Measurements from ENCODE around the gene OR4C5. TPM values are rescaled to one million over a fixed set of nuclear protein-coding genes. Genes with fewer than 3 reads are reported as not detected.
"Not testable (repeated sequence)": the region's sequence is repeated elsewhere in the genome, so short reads cannot be mapped to it uniquely, and the experiment has no call there.

Gene OR4C5
- total RNA-seq: not detected

- 91% methylated on average over 2 of the region's 2 CpGs for WGBS
- Histone ChIP-seq H3K27me3 (no peaks in the 10 kb centered on the region), H3K36me3 (no peaks in the 10 kb centered on the region), H3K4me1 (no peaks in the 10 kb centered on the region), H3K4me3 (no peak within 1 kb of the TSS), H3K27ac (replicated peaks in 1 of 4) (no peak within 1 kb of the TSS), H3K9me3 (no peaks in the 10 kb centered on the region)
- intact Hi-C loops (cut with DNase I): no loop called here
- DNase-seq (ENCODE audit: extremely low spot score): no peak
- TF ChIP-seq POLR2AphosphoS5 (IDR thresholded peaks at IDR 0.05): no peak
Measured at GRCh38 chr11:48366365-48366764, at the start of gene OR4C5. Gene OR4C5, minus strand, starts transcription at chr11:48366465. Its CDS starts 0 bp downstream, at chr11:48366465.

DNA sequence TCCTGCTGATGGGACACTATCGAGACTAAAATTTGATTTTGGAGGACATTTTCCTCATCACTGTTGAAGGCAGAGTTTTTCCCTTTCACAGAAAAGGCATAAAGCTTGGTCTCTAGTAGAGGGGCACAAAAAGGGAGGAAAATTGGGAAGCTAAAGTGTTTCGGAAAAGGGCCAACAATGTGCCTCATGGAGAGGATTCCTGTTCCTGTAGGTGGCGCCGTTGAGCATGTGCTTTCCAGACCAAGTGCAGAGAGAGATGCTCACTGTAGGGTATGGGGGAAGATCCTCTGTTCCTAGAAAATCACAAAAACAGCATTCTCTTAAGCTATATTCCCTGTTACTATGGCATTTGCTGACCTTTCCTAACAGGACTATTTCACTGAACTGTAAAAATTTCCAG is 18.4 kb upstream of the OR4C5 start:
- Histone ChIP-seq H3K36me3 (no peaks in the 10 kb centered on the region), H3K4me3 (no peak overlapping the region), H3K4me1 (no peaks in the 10 kb centered on the region), H3K27me3 (no peaks in the 10 kb centered on the region), H3K9me3 (peaks cover 0 to 32% (median 16%) of the 10 kb centered on the region in 4 donors), H3K27ac (replicated peaks in 1 of 4) (no peak overlapping the region)
- 51% methylated on average over 4 of the region's 4 CpGs for WGBS
- no peak for TF ChIP-seq CTCF (IDR thresholded peaks at IDR 0.05)
- no peak for TF ChIP-seq EP300 (IDR thresholded peaks at IDR 0.05)
- no peak for TF ChIP-seq POLR2AphosphoS5 (IDR thresholded peaks at IDR 0.05)
- TF ChIP-seq POLR2A (IDR thresholded peaks at IDR 0.05; ENCODE audit: low read depth): no peak
- intact Hi-C loops (cut with DNase I): no loop called here
- no peak for DNase-seq (ENCODE audit: extremely low spot score)

DNA sequence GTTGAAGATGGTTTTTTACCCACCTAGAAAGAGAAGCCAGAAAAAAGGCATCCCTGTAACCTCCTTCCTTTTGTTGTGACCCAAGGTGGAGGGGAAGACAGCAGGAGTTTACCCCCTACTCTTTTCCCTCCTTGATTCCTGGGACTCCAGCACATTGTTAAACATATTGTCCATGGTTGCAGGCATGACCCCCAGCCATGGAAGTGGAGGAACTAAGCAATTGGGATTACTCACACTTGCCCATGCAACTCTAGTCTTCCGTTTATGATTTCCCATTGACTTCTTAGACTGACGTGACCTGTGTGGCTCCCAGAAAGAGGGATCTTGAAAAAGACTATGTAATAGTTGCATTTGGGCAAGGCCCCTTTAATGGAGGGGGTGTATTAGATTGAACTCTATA is 17.9 kb upstream of the OR4C5 start:
- H3K4me1 ChIP-seq; H3K27ac ChIP-seq (replicated peaks in 1 of 4); DNase-seq (ENCODE audit: extremely low spot score); H3K4me3 ChIP-seq; H3K36me3 ChIP-seq; H3K27me3 ChIP-seq; intact Hi-C loops (cut with DNase I): not testable (repeated sequence)
- 56% methylated on average over 2 of the region's 2 CpGs for WGBS
- peaks cover 0 to 32% (median 16%) of the 10 kb centered on the region in 4 donors for H3K9me3 ChIP-seq

- H3K4me1 ChIP-seq; H3K4me3 ChIP-seq; H3K27me3 ChIP-seq; DNase-seq (ENCODE audit: extremely low spot score); H3K36me3 ChIP-seq; H3K9me3 ChIP-seq; intact Hi-C loops (cut with DNase I); H3K27ac ChIP-seq (replicated peaks in 1 of 4): not testable (repeated sequence)
- 56% methylated on average over 2 of the region's 2 CpGs for WGBS
Measured at GRCh38 chr11:48361289-48361688, 5.0 kb downstream of the OR4C5 start.

DNA sequence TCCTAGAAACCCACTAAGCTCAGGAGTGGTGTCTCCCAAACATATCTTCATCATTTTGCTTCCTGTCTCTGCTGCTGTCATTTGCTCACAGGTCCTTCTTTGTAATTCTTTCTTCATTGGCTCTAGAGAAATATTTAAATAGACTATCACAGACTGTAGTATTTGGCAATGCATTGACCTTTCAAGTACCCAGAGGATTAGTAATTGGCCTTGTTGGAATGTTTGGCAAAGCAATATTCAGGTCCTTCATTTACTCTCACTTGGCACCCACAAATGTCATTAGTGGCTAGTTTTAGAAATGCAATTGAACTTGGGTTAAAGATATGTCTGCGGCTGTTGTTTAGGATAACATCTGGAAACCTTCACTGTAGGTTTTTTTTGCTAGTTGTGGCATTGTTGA is 11.6 kb downstream of the OR4C5 start:
- Histone ChIP-seq H3K4me3 (no peak overlapping the region), H3K4me1 (no peaks in the 10 kb centered on the region), H3K27me3 (no peaks in the 10 kb centered on the region), H3K27ac (replicated peaks in 1 of 4) (no peak overlapping the region), H3K9me3 (peaks cover 0 to 12% (median 0%) of the 10 kb centered on the region in 4 donors), H3K36me3 (no peaks in the 10 kb centered on the region)
- WGBS: 75% methylated on average over 1 of the region's 1 CpG
- TF ChIP-seq CTCF (IDR thresholded peaks at IDR 0.05) (no peak), POLR2AphosphoS5 (IDR thresholded peaks at IDR 0.05) (no peak), POLR2A (IDR thresholded peaks at IDR 0.05; ENCODE audit: low read depth) (no peak), EP300 (IDR thresholded peaks at IDR 0.05) (no peak)
- intact Hi-C loops (cut with DNase I): no loop called here
- DNase-seq (ENCODE audit: extremely low spot score): no peak

DNA sequence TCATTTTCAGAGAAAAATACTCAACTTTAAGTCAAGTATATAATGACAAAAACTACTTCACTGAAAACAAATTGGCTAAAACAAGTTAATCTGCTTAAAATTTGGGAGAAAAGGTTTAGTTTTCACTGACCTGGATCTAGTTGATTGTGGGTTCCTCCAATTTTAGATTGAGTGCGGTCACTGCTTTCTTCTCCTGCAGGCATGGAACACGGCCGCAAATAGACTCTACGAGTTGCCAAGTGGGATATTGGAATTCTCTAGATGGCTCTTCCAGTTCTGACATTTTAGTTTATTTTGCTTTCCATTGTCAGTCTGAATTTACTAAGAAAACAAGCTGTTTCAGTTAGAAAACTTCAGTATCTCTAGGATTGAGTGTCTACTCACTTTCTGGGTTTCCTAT is 12.3 kb downstream of the OR4C5 start:
- no peak overlapping the region for H3K4me3 ChIP-seq
- no peak overlapping the region for H3K27ac ChIP-seq (replicated peaks in 1 of 4)
- H3K36me3 ChIP-seq: no peaks in the 10 kb centered on the region
- TF ChIP-seq POLR2A (IDR thresholded peaks at IDR 0.05; ENCODE audit: low read depth): no peak
- TF ChIP-seq POLR2AphosphoS5 (IDR thresholded peaks at IDR 0.05): no peak
- no peak for TF ChIP-seq CTCF (IDR thresholded peaks at IDR 0.05)
- TF ChIP-seq EP300 (IDR thresholded peaks at IDR 0.05): no peak
- H3K27me3 ChIP-seq: no peaks in the 10 kb centered on the region
- DNase-seq (ENCODE audit: extremely low spot score): no peak
- intact Hi-C loops (cut with DNase I): no loop called here
- peaks cover 0 to 12% (median 0%) of the 10 kb centered on the region in 4 donors for H3K9me3 ChIP-seq
- WGBS: 80% methylated on average over 4 of the region's 4 CpGs
- no peaks in the 10 kb centered on the region for H3K4me1 ChIP-seq

DNA sequence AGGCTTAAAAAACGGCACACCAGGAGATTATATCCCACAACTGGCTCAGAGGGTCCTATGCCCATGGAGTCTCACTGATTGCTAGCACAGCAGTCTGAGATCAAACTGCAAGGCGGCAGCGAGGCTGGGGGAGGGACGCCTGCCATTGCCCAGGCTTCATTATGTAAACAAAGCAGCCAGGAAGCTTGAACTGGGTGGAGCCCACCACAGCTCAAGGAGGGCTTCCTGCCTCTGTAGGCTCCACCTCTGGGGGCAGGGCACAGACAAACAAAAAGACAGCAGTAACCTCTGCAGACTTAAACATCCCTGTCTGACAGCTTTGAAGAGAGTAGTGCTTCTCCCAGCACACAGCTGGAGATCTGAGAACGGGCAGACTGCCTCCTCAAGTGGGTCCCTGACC is 20.0 kb downstream of the OR4C5 start:
- H3K4me3 ChIP-seq; H3K27me3 ChIP-seq; DNase-seq (ENCODE audit: extremely low spot score); H3K9me3 ChIP-seq; intact Hi-C loops (cut with DNase I); H3K27ac ChIP-seq (replicated peaks in 1 of 4); H3K4me1 ChIP-seq; H3K36me3 ChIP-seq: not testable (repeated sequence)
- WGBS: 73% methylated on average over 5 of the region's 5 CpGs

DNA sequence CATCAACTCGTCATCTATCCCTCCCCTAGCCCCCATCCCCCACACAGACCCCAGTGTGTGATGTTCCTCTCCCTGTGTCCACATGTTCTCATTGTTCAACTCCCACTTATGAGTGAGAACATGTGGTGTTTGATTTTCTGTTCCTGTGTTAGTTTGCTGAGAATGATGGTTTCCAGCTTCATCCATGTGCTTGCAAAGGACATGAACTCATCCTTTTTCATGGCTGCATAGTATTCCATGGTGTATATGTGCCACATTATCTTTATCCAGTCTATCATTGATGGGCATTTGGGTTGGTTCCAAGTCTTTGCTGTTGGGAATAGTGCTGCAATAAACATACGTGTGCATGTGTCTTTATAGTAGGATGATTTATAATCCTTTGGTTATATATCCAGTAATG is 23.8 kb downstream of the OR4C5 start:
- intact Hi-C loops (cut with DNase I); H3K36me3 ChIP-seq; H3K4me1 ChIP-seq; H3K27me3 ChIP-seq; DNase-seq (ENCODE audit: extremely low spot score); H3K27ac ChIP-seq (replicated peaks in 1 of 4); H3K4me3 ChIP-seq; H3K9me3 ChIP-seq: not testable (repeated sequence)
- 66% methylated on average over 2 of the region's 2 CpGs for WGBS
